RWPE1 (cell line): ENCODE results near the gene RPN1.

Experiments used
- CTCF ChIA-PET: fragments of 350-600 bp; sonication (Branson Sonifier 250); formaldehyde crosslinking; extraction: SDS; loops from one replicate; lab custom pipeline; 2021; lab: Yijun Ruan, JAX
- POLR2A ChIA-PET: fragments of 400-600 bp; formaldehyde crosslinking; extraction: SDS; loops from one replicate; lab custom pipeline; 2020; ENCODE audit warnings: antibody characterized with exemption; ENCODE audit not compliant: low non-redundant PET; lab: Yijun Ruan, JAX
- DNase-seq: peaks from one replicate; pipeline ENCODE4 v3.0.0; 2012; ENCODE audit warnings: low spot score
- H3K27ac ChIP-seq: fragments of 450-650 bp; 2 replicates; pipeline ENCODE4 v1.5.1; 2017
- TF ChIP-seq, protein P1 (sequence below): fragments of 450-650 bp; conservative IDR thresholded peaks from 2 replicates; pipeline ENCODE4 v1.5.1; 2017; ENCODE audit warnings: low read depth, mild to moderate bottlenecking

RPN1 gene

GRCh38 chr3:128619146-128619890 lies 31.3 kb downstream of the RPN1 start:
- TF ChIP-seq, protein P1, sequence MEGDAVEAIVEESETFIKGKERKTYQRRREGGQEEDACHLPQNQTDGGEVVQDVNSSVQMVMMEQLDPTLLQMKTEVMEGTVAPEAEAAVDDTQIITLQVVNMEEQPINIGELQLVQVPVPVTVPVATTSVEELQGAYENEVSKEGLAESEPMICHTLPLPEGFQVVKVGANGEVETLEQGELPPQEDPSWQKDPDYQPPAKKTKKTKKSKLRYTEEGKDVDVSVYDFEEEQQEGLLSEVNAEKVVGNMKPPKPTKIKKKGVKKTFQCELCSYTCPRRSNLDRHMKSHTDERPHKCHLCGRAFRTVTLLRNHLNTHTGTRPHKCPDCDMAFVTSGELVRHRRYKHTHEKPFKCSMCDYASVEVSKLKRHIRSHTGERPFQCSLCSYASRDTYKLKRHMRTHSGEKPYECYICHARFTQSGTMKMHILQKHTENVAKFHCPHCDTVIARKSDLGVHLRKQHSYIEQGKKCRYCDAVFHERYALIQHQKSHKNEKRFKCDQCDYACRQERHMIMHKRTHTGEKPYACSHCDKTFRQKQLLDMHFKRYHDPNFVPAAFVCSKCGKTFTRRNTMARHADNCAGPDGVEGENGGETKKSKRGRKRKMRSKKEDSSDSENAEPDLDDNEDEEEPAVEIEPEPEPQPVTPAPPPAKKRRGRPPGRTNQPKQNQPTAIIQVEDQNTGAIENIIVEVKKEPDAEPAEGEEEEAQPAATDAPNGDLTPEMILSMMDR, result no peak
- DNase-seq, result peak; percentile 63
- CTCF ChIA-PET, result interaction anchor here (0.5 to 1.2 kb wide), 4 partner anchors 8 to 353 kb away, joined by 3 to 4 read pairs (median 4); no protein-coding TSS in a partner anchor
- H3K27ac ChIP-seq, result no peak overlapping the region
- POLR2A ChIA-PET, result no interaction called here

GRCh38 chr3:128618398-128618726 lies 32.3 kb downstream of the RPN1 start:
- ChIA-PET POLR2A (no interaction called here), CTCF (interaction anchor here (0.6 to 2.8 kb wide), 13 partner anchors 9 to 992 kb away, joined by 3 to 12 read pairs (median 3); no protein-coding TSS in a partner anchor)
- TF ChIP-seq, protein P1, result no peak
- no peak for DNase-seq
- H3K27ac ChIP-seq, result peak overlapping the region; percentile 84

DNA sequence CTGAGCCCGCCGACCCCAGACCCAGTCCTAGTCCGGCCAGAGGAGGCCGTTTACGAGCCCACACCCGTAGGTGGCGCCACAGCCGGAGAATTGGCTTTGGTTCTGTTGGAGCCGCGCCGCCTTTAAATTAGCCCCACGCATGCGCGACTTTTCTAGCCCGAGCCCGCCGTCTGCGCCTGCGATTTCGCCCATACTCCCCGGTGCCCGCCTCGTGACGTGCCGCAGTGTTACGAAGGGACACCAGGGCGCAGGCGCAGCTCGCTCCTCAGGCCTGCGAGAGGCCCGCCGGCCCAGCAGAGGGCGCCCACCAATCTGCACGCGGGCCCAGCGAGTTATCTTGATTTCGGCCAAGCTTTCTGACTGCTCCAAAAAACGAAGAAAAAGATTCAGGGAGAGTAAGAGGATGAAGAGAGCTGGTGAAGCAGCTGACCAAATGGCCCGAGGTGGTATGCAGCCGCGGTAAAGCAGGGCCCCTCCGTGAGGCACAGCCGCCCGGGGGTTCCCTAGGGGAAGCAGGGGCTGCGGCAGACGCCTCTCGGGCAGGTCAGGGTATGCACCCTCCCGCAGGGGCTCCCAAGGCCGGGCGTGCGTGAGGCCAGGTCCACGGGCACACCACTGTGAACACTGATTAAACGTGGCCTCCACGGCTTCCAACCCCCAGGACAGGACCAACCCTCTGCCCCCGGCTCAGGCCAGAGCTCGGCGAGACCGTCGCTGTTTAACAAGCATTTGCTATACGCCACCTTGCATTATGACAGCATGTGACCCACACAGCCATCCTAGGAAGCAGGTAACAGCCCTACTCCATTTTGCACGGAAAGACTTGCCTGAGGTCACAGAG lies 32.8 kb downstream of the RPN1 start:
- ChIA-PET POLR2A (interaction anchor here (0.6 kb wide), 1 partner anchor 782 kb away, joined by 3 read pairs; no protein-coding TSS in a partner anchor), CTCF (interaction anchor here (0.6 to 2.8 kb wide), 31 partner anchors 8 to 991 kb away, joined by 3 to 12 read pairs (median 3); no protein-coding TSS in a partner anchor)
- DNase-seq, result peak; percentile 99
- peak overlapping the region; percentile 84 for H3K27ac ChIP-seq
- TF ChIP-seq, protein P1, result peak; percentile 98

DNA sequence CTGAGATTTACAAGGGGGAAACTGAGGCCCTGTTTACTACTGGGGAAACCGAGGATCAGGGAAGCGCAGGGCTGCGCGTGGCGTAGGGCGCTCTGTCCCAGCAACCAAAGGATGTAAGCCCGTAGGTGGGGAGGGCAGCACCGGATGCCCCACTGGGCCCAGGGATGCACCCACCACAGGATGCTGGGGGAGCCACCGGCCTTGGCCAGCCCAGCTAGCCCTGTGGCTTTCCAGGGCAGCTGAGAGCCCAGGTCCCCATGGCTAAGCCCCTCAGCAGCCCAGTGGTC lies 33.4 kb downstream of the RPN1 start:
- no peak for DNase-seq
- CTCF ChIA-PET, result interaction anchor here (0.6 to 2.8 kb wide), 23 partner anchors 8 to 571 kb away, joined by 3 to 12 read pairs (median 3); no protein-coding TSS in a partner anchor
- POLR2A ChIA-PET, result no interaction called here
- peak overlapping the region; percentile 84 for H3K27ac ChIP-seq
- TF ChIP-seq, protein P1, result no peak

DNA sequence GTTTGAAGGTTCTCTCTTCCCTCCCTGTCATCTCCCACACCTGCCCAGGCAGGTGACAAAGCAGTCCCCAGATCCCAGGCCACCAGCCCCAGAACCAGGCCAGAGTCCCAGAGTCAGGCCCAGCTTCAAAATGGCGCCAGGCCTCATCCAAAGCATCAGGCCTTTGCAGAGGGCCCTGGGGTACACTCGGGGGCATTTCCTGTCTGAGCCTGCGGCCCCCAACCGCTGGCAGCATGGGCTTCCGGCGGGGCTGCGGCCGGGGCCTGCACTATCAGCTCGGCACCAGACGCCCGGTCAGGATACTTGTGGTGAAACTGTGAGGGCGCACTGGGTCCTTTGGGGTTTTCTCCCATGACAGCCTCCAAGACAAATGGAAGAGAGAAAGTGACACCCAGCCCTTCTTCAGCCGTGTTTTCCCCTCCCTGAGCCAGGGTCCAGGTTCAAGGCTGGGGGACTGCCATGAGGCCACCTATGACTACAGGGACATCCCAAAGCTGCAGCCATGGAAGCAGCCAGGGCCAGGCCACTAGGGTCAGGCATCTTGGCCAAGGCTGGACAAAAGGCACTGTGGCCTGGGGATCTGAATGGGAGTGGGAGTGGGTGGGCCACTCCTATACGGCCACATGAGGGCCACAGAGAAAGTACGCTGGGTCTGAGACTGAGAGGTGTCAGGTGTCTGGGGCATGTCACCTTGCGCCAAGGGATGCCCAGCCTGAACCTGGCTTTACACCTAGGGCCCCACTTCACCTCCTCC lies 33.9 kb downstream of the RPN1 start:
- POLR2A ChIA-PET, result no interaction called here

More for the DNA sequence above, 33.9 kb downstream of the RPN1 start:
- DNase-seq, result no peak
- H3K27ac ChIP-seq, result peak overlapping the region; percentile 84
- CTCF ChIA-PET, result interaction anchor here (1.0 to 2.8 kb wide), 6 partner anchors 8 to 494 kb away, joined by 3 to 12 read pairs (median 7); no protein-coding TSS in a partner anchor
- TF ChIP-seq, protein P1, result no peak
